ENCODE results near the gene DENND1A.

GRCh38 chr9:123678038-123678877 is 251.7 kb downstream of the DENND1A start:
- TF ChIP-seq CTCF (conservative IDR thresholded peaks at IDR 0.05; ENCODE audit: low read depth in 2 of 2) (no peak), EZH2phosphoT487 (IDR thresholded peaks at IDR 0.05; ENCODE audit: unreplicated experiment) (no peak), POLR2AphosphoS5 (IDR thresholded peaks at IDR 0.05; ENCODE audit: low read depth) (no peak), EZH2 (IDR thresholded peaks at IDR 0.05; ENCODE audit: low read depth, unreplicated experiment) (no peak), NANOG (IDR thresholded peaks at IDR 0.05; ENCODE audit: borderline replicate concordance) (no peak), CREB1 (CRISPR knock-in tag; IDR thresholded peaks at IDR 0.05; ENCODE audit: low read depth) (no peak)
- TF ChIP-seq, protein P1, sequence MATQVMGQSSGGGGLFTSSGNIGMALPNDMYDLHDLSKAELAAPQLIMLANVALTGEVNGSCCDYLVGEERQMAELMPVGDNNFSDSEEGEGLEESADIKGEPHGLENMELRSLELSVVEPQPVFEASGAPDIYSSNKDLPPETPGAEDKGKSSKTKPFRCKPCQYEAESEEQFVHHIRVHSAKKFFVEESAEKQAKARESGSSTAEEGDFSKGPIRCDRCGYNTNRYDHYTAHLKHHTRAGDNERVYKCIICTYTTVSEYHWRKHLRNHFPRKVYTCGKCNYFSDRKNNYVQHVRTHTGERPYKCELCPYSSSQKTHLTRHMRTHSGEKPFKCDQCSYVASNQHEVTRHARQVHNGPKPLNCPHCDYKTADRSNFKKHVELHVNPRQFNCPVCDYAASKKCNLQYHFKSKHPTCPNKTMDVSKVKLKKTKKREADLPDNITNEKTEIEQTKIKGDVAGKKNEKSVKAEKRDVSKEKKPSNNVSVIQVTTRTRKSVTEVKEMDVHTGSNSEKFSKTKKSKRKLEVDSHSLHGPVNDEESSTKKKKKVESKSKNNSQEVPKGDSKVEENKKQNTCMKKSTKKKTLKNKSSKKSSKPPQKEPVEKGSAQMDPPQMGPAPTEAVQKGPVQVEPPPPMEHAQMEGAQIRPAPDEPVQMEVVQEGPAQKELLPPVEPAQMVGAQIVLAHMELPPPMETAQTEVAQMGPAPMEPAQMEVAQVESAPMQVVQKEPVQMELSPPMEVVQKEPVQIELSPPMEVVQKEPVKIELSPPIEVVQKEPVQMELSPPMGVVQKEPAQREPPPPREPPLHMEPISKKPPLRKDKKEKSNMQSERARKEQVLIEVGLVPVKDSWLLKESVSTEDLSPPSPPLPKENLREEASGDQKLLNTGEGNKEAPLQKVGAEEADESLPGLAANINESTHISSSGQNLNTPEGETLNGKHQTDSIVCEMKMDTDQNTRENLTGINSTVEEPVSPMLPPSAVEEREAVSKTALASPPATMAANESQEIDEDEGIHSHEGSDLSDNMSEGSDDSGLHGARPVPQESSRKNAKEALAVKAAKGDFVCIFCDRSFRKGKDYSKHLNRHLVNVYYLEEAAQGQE (IDR thresholded peaks at IDR 0.05; ENCODE audit: unreplicated experiment) = no peak
